ENCODE data around the gene LHFPL6.

Gene LHFPL6

DNA sequence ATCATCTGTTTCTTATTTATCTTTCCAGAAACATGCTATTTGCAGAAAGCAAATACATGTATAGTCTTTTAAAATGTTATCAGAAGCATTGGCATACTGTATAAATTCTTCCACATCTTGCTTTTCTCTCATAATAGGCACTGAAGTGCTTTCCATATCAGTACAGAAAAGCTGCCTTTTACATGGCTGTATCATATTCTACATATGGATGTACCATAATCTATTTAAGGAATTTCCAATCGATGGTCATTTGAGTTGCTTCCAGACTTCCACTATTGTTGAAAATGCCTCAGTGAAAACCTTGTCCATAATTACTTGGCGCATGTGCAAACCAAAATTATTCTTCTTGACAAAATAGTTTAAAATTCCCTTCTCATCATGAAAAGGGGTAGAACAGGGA is 272.5 kb downstream of the LHFPL6 start:
- DNase-seq: no peak

- no peak for DNase-seq
Measured at GRCh38 chr13:39329182-39329639, 273.8 kb downstream of the LHFPL6 start.

DNA sequence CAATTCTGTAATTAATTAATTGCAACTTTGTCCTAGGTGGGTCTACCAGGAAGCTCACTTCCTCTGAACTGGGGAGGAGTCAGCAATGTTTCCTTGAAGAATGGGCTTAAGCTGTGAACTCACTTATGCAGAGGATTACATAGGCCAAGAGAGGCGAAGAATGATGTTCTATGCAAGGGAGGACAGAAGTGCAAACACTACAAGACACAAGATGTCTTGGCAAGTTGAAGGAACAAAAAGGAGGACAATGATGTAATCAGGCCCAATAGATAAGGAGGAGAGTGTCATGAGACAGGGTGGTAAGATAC is 275.9 kb downstream of the LHFPL6 start:
- DNase-seq: no peak

DNA sequence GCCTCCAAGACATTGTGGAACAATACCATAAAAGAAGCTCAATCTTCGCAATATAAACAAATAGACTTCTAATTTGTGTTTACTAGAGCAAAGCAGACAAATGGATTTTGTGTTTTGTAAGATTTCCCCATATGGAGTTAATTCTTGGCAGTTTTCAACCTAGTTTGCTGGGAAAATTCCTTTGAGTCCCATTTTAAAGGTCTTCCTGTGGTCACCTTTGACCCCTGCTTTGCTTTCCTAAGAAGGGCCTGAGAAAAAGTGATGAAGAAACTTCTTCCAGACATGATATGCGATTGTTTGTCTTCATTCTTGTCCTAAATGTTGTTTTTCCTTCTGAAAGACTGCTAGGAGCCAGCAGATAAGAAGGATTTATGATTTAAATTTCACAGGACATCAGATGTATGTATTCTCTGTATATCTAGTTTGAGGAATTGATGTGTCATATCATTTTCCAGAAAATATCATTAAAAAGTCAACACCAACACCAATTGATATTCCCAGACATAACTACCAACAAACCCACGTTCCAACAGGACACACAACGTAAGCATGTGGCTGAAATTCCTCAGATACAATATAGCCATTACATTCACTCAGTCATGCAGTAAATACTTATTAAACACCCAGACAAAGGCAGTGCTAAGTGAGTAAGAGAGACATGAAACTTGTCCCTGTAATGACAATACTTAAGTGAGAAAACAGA is 276.4 kb downstream of the LHFPL6 start:
- DNase-seq: no peak

DNA sequence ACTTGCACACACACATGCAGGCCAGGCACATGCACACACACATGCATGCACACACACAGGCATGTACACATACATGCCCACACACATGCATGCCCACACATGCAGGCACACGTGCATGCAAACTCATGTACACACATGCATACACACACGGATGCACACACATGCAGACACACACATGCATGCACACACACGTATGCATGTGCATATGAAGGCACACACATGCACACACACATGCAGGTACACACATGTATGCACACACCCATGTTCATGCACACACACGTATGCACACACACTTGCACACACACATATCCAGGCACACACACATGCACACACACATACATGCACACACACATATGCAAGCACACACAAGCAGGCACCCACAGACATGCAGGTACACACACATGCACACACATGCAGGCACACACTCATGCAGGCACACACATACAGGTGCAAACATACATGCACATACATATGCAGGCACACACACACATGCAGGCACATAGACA is 278.1 kb downstream of the LHFPL6 start:
- no peak for DNase-seq

DNA sequence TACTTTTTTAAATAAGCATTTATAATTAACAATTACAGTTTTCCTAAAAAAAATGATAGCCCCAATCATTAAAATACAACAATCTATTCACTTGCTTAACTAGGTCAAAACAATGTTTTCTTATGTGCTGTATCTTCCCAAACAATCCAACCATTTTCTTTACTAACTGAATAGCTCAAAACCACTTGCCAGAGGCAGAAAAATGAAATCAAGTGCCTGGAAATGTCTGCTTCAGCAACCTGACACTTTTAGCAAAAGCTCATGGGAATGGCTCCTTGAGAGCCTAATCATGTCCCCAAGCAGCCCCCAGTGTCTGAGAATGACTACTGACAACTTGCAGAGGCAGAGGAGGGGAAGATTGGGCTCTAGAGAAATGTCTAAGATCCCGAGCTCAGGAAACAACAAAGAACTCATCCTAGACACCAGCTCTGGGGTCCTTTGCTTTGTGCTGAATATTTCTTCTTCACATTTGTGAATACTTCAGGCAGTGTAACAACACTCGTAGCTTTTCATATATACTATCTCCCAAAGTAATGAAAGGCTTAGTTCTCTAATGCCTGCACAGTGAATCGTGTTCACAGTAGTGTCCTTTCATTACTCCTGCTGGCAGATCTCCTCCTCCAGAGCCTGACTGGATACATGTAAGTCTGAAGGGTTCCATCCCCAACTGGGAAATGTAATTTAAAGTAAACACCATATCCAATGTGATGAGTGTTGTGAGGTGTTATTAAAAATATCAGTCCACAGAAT is 280.0 kb downstream of the LHFPL6 start:
- no peak for DNase-seq

- no peak for DNase-seq
Measured at GRCh38 chr13:39321574-39321973, 281.4 kb downstream of the LHFPL6 start.

GRCh38 chr13:39318161-39318560 is 284.8 kb downstream of the LHFPL6 start:
- no peak for DNase-seq

DNA sequence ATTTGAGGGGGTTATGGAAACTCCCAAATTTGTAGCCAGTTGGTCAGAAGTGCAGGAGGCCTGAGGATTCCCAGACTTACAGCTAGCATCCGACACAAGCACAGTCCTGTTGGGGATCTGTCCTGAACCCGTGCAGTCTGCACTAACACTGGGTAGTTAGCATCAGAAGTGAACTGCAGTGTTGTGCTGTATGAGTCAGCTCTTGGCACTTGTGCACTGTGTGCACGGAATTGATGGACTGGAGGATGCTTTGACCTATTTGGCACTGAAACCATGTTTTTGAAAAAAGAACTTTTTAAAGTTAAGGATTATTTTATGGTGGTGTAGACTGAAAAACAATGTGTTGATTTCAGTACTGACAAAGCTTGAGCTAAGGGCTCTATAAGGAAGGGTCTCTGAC is 285.7 kb downstream of the LHFPL6 start:
- no peak for DNase-seq

DNA sequence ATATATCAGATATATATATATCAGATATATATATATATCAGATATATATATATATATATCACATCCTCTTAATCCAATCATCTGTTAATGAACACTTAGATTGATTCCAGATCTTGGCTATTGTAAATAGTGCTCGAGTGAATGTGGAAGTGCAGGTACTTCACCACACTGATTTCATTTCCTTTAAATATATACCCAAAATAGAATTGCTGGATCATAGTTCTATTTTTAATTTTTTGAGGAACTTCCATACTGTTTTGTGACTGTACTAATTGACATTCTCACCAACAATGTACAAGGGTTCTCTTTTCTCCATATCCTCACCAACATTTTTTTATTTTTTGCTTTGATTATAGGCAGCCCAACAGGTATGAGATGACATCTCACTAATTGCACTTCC is 287.2 kb downstream of the LHFPL6 start:
- DNase-seq: no peak

GRCh38 chr13:39313721-39314120 is 289.3 kb downstream of the LHFPL6 start:
- DNase-seq: no peak

DNA sequence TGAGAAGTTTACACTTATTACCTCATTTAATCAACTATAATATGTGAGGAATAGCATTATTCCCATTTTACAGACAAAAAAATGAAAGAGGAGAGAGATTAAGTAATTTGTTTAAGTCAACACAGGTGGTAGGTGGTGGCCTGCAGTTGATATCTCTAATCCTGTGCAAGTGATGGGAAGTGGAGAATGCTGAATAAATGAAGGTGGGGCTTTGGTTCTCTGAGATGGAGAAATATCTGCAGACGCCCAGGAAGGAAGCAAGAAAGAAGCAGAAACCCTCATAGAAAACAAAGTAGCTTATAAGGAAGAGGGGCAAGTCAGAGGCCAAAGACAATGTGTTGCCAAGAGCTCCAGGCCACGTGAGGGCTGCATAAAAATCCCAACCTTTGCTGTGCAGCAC is 290.4 kb downstream of the LHFPL6 start:
- DNase-seq: no peak

- no peak for DNase-seq
Measured at GRCh38 chr13:39311619-39312018, 291.4 kb downstream of the LHFPL6 start.

DNA sequence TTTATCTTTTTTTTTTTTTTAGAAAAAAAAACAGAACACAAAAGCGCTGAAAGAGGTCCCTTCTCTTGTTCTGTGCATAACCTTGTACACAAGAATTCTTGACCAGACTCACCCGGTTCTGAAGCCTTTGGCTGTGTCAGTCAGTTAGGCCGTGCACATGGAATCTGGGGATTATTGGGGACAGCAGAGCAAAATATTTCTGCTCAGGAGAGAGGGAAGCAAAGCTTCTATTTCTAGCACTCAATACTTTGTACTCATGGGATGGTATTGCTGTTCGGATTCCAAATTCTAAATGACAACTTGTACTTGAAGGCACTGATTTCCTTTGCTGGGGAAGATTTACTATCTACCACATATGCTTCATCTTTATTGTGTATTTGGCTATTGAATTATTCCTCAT is 292.0 kb downstream of the LHFPL6 start:
- no peak for DNase-seq

GRCh38 chr13:39306639-39307589 is 296.1 kb downstream of the LHFPL6 start:
- DNase-seq: no peak

- no peak for DNase-seq
Measured at GRCh38 chr13:39302820-39303219, 300.2 kb downstream of the LHFPL6 start.

- no peak for DNase-seq
Measured at GRCh38 chr13:39298951-39299350, 304.0 kb downstream of the LHFPL6 start.

DNA sequence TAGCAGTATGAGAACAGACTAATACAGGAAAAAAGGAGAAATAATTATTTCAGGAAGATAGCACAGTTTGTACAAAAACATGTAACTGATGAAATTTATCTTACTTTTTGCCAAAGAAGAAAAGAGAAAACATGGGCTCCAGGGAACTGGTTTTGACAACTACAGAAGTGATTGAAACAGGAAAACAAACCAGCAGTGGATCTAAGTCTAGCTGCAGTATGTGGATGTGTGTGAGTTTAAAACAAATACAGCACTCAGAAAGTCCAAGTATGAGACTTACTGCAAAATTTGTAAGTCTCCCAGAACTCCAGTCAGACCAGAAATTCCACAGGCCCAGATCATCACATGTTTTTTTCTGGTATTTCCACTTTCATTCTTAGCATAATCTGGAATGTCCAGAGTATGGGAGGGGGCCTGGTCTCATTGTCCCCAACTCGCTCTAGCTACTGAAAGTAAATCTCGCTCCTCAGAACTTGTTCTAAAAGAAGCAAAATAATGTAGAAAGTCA is 305.3 kb downstream of the LHFPL6 start:
- DNase-seq: no peak

DNA sequence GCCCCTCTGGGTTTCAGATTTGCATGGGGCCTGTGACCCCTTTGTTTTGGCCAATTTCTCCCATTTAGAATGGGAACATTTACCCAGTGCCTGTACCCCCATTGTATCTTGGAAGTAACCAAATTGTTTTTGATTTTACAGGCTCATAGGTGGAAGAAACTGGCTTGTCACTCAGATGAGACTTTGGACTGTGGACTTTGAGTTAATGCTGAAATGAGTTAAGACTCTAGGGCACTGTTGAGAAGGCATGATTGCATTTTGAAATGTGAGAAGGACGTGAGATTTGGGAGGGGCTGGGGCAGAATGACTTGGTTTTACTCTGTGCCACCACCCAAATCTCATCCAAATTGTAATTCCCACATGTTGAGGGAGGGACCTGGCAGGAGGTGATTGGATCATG is 306.0 kb downstream of the LHFPL6 start:
- DNase-seq: no peak

GRCh38 chr13:39296193-39296592 is 306.8 kb downstream of the LHFPL6 start:
- DNase-seq: no peak
